Measurements from ENCODE around the gene CPM. TPM values are rescaled to one million over a fixed set of nuclear protein-coding genes. Genes with fewer than 3 reads are reported as not detected.

Gene CPM
- total and polyA plus RNA-seq, 4 donors = 14.2 to 65.0 (median 24.0) TPM

DNA sequence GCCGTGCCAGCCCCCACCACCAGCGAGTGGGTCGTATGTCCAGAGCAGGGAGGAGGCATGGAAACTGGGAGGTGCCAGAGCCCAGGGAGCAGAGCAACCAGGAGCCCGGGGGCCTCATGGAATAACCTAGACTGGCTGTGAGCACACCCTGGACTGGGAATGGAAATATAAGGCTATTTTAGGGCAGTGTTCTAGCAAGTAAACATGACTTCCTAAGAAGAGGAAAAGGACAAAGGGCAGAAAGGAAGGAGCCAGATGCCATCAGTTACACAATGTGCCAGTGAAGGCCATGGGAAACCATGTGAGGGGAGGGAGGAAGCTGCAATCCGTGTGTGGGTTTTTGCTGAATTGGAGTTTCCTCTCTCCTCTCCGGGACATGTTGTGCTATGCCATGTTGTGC lies 18.7 kb upstream of the CPM start:
- no peaks in the 10 kb centered on the region for H3K27me3 ChIP-seq (ENCODE audit: control insufficient read depth in 4 of 4, insufficient read depth in 4 of 4, low read length in 3 of 4)
- peaks cover 0 to 6% (median 4%) of the 10 kb centered on the region in 4 donors for H3K4me1 ChIP-seq (ENCODE audit: control insufficient read depth in 4 of 4, insufficient read depth in 4 of 4, low read length in 3 of 4)
- no peak overlapping the region for H3K27ac ChIP-seq (ENCODE audit: low read depth in 1 of 2, low read length in 2 of 2)
- WGBS = 55% methylated on average over 6 of the region's 6 CpGs
- no peaks in the 10 kb centered on the region for H3K36me3 ChIP-seq (ENCODE audit: control insufficient read depth in 4 of 4, insufficient read depth in 3 of 4, low read depth in 1 of 4, low read length in 3 of 4)
- H3K4me3 ChIP-seq (ENCODE audit: low read depth in 1 of 3, low read length in 3 of 3) = no peak overlapping the region
- H3K9me3 ChIP-seq (ENCODE audit: control insufficient read depth in 4 of 4, low read length in 3 of 4) = no peaks in the 10 kb centered on the region
- TF ChIP-seq EGR1 (IDR thresholded peaks at IDR 0.05; ENCODE audit: low read depth in 2 of 2) (peak; percentile 18 to 22), ZBTB33 (IDR thresholded peaks at IDR 0.05) (no peak), ATF3 (IDR thresholded peaks at IDR 0.05) (no peak), GABPA (IDR thresholded peaks at IDR 0.05 in 1 of 2, conservative IDR thresholded peaks at IDR 0.05 in 1 of 2) (no peak), HNF4A (conservative IDR thresholded peaks at IDR 0.05) (peak; percentile 27 to 62), RXRA (IDR thresholded peaks at IDR 0.05) (peak; percentile 50 to 75), CTCF (IDR thresholded peaks at IDR 0.05; ENCODE audit: low read depth, low read length, missing input control) (no peak), FOXA2 (IDR thresholded peaks at IDR 0.05) (no peak), RAD21 (IDR thresholded peaks at IDR 0.05) (peak in 1 of 2 donors; percentile 46), SP1 (IDR thresholded peaks at IDR 0.05) (peak; percentile 82), YY1 (IDR thresholded peaks at IDR 0.05) (no peak), FOXA1 (IDR thresholded peaks at IDR 0.05) (peak; percentile 25), REST (IDR thresholded peaks at IDR 0.05) (no peak), TAF1 (conservative IDR thresholded peaks at IDR 0.05) (no peak), JUND (IDR thresholded peaks at IDR 0.05) (no peak), NR2F2 (IDR thresholded peaks at IDR 0.05) (peak; percentile 90), HNF4G (IDR thresholded peaks at IDR 0.05) (no peak)
- TF ChIP-seq, protein P1, sequence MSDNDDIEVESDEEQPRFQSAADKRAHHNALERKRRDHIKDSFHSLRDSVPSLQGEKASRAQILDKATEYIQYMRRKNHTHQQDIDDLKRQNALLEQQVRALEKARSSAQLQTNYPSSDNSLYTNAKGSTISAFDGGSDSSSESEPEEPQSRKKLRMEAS (IDR thresholded peaks at IDR 0.05) = peak; percentile 66
- DNase-seq (ENCODE audit: low spot score) = no peak
- no peak overlapping the region for H3K9ac ChIP-seq (ENCODE audit: low read depth in 1 of 2, low read length in 2 of 2)
